NCI-H1436 (cell line): Measurements from ENCODE around the gene EIF4G2.

Experiments used
- DNase-seq: peaks from one replicate; lab custom pipeline; 2025; lab: John Stamatoyannopoulos, UW

Gene EIF4G2

DNA sequence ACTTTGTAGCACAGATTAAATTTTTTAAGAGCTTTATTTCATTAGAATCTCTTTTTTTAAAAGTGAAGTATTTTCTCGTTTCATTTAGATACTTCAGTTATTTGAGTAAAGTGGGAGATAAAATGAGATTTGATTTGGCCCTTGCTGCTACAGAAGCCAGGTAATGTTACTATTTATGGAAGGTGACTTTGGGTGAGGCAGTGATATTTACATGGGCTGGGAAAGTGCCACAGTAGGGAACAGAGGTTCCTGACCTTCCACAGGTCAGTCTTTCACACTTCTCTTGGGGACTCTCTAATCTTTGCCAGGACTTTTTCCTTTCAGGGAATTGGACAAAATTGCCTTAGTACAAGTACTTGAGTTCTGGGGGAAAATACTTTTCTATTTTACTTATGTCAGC is 37.3 kb downstream of the EIF4G2 start:
- no peak for DNase-seq

DNA sequence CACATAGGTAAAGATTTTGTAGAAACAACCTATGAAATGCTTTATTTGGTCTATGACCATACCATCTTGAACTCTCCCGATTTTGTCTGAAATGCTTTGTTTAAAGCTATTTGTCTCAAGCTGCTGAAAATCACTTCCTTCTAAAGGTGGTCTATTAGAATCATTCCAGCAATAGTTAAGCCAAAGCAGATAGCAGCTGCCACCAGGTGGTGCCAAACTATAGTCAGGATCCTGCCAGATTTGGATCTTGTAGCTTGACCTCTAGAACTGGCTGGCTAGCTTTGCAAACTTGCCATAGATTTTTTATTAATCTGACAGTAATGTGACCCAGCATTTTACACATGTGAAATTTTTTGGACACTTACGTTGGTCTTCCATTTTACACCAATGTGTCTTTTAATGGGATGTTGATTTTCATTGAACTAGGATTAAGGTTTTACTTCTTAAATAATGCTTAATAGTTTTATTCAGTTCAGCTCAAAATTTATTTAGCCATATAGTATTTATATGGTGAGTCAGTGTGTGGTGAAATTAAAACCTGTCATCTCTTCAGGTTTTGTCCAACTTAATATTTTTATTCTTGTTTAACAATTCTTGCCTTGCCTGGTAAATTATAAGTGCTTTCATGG is 38.0 kb downstream of the EIF4G2 start:
- no peak for DNase-seq

DNA sequence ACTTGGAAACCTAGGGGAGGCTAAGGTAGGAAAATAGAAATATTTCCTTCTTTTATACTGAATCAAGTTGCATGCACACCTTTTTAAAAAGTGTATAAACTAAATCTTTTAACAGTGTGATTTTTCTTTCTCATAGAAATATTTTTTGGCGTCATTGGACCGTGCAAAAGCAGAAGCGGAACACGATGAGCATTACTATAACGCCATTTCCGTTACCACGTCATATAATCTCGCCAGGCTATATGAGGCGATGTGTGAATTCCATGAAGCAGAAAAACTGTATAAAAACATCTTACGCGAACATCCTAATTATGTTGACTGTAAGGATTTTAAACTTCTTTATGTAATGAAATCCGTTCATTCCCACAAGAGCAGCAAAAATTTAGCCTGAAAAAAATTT is 44.3 kb downstream of the EIF4G2 start:
- no peak for DNase-seq

DNA sequence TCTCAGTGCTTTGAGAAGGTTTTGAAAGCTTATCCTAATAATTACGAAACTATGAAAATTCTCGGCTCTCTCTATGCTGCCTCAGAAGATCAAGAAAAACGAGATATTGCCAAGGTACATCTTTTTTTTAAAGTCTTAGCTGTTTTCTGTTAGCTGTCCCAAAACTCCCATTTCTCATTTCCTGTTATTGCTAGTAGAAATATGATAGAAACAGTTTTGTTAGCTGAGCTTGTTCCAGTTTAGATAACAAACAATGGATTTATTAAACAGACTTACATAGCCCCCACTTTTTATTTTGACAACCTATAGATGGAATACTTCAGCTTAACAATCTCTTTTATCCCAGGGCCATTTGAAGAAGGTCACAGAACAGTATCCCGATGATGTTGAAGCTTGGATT is 45.0 kb downstream of the EIF4G2 start:
- DNase-seq = no peak

DNA sequence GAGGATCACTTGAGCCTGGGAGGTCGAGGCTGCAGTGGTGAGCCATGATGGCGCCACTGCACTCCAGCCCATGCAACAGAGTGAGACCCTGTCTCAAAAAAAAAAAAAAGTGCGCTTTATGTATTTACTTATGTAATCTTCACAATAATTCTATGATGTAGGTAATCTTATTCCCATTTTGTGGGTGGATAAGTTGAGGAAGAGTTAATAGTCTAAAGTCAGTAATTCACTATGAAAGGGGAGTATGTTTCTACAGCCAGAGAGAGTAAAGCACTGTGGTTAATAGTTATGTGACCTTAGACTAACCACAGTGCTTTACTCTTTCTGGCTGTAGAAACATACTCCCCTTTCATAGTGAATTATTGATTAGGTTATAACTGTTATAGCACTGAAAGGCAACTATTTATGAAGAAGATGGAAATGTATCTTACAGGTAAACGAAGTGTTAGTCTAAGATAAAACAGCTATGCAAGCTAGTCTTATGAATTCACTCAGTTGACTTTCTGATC is 45.8 kb downstream of the EIF4G2 start:
- no peak for DNase-seq

DNA sequence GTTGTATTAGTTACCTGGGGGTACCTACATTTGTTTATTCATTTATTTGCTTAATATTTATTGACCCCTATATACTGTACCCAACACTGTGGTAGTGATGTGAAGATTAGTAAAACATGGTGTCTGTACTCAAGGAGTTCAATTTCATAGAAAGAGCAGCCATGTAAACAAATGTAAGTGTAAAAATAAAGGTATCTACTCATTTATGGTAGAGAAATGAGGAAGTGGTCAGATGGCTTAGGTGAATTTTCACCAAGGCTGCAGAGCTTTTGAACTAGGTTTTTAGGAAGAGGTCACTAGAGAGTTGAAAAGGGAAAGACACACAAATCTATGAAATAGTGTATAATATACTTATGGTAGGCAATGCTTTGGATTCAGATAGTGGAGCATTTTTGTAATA is 46.5 kb downstream of the EIF4G2 start:
- DNase-seq = no peak

DNA sequence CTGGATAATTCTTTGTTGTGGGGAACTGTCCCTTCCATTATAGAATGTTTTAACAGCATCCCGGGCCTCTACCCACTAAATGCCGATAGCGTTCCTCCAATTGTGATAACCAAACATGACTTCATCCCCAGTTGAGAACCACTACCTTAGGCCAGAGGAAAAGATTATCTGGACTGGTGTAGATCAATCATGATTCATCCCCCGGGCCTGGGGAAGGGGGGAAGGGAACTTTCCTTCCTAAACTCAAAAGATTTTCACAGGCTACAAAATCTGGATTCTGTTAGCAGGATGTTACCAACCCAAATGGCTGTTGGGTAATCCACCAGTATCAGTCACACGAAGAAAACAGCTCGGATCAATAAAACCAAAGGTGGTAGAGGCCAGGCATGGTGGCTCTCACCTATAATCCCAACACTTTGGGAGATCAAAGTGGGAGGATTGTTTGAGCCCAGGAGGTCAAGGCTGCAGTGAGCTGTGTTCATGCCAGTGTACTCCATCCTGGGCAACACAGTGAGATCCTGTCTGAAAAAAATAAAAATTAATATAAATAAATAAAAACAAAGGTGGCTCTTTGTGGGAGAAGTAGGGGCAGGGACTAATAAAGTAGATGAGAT is 47.5 kb downstream of the EIF4G2 start:
- no peak for DNase-seq

DNA sequence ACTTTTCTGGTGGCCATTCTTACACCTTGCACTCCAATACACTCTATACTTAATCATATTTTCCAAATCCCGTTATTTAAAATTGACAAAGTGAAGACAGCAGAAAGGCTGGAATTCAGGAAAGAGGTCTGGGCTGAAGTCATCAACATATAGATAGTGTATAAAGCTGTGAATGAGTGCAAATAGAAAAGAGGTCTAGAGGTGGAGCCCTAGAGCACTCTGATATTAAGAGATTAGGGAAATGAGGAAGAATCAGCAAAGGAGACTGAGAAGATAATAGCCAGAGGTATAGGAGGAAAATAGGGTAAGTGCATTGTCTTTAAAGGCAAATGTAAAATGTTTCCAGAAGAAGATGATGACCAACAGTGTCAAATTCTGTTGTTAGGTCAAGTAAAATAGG is 49.8 kb downstream of the EIF4G2 start:
- DNase-seq = no peak

DNA sequence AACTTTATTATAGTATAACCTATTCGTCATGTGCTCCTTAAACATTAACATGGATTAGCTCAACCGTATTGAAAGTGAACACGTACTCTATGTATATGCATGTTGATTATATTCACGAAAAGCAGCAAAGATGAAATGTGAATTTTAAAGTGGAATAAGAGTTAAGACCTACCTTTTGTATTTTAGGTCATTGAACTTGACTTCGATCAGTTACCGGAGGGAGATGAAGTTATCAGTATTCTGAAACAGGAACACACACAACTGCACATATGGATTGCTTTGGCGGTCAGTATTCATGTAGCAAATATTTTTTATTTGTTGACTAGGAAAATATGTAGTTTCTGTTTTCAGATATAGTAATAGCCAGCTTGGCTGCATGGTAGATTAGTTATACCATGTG is 56.2 kb downstream of the EIF4G2 start:
- no peak for DNase-seq

DNA sequence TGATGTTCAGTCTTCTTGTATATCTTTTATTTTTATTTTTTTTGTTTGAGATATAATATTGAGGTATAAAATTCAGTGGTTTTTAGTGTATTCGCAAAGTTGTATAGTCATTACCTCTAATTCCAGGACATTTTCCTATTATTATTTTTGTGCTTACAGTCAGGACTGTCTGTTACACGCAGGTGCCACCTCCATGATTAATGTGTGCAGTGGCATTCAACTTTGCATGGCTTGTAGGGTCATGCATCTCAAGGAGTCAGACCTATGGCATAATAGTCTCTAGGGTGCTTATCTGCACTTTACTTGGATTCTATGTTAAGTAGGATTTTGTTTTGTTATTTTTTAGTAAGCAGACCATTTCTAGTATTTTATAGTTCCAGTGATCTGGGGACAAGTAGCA is 56.7 kb downstream of the EIF4G2 start:
- no peak for DNase-seq

DNA sequence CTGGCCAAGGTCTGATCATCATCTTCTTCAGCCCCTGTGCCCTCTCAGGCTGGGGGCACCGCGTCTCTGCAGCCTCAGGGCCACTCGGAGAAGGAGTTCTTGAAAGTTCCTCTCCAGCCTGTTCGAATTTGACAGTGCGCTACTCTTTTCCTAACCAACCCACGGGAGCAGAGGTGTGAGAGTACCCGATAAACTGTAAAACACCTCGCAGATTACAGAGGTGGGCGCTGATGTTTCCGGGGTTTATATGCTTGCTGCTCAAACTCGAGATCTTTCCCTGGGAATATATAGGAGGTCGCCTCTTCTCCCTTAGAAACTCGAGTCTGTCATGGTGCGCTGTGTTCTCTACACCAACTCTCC is 57.2 kb downstream of the EIF4G2 start:
- no peak for DNase-seq

DNA sequence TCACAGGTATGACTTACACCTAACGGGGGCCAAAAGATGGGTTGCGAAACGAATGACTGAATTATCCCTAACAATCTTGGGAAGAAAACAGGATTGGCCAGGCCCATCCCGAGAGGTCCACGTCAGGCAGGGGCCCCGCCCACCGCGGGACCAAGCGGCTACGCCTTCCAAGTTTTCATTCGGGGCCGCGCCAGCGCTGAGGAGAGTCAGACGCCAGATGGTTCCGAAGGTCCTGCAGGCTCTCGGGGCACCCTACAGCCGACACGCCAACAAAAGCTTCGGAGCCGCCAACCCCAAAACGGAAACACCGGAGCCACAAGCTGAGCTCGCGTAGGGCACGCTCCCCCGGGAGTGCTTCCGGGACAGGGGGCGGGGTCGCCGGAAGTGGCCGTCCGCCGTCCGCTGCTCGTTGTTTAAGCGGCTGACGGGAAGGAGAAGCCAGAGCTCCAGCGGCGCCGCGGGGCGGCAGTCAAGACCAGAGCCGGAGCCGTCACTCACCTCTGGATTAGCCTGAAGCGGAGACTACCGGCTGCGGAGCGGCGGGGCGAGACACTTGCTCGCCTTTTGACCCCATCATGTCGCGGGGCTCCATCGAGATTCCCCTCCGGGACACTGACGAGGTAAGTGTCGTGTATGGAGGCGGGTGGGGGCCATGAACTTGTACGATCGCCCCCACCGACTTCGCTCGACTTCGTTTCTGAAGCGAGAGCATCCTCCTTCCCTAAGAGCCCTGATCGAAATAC is 57.7 kb downstream of the EIF4G2 start, which contains the start of gene CTR9:
Gene CTR9, plus strand, starts transcription at position 409 of the 743 bp plus-strand sequence. Its CDS starts 167 bp downstream, at position 576.
- DNase-seq = peak; percentile 89

DNA sequence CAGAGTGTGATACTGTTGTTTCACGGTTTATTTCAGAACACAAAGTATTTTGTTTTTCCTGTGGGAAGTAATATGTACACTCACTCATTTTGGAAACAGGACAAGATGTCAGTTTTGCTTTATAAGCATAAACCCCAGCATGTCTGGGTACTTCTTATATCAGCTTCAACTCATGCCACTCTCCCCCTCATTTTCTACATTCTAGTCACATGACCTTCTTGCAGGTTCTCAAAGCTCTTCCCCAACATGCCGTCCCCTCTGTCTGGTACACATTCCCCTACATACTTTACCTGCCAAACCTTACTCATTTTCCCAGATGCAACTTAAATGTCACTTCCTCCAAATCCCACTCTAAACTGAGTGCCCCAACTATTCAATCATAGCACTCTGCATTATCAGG is 59.2 kb downstream of the EIF4G2 start:
- no peak for DNase-seq

DNA sequence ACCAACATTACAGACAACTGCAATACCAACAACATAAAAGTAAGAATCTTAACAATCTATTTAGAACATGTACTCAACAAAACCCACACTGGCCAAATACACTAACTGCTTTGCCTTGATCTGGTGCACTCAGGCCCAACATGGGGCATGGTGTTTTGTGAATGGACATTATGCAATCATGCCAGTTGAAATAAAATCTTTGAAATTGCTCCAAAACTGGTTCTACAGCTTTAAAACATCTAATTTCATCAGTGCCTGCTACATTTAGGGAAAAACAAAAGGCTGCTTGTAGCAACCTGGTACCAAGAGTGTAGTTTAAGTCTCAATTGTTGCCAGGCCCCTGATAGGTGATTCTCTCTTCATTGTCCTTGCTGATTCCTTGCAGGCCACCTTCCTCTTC is 61.0 kb downstream of the EIF4G2 start:
- no peak for DNase-seq
